GM19239 (cell line): ENCODE data around the gene PLEKHH2.
"Not testable (repeated sequence)": the region's sequence is repeated elsewhere in the genome, so short reads cannot be mapped to it uniquely, and the experiment has no call there.

Source experiments
- DNase-seq: peaks from one replicate; pipeline ENCODE4 v3.0.0; 2011; ENCODE audit warnings: low spot score; ENCODE audit not compliant: insufficient read length
- FAIRE-seq: peaks from 2 replicates; lab custom pipeline; 2011; peaks lifted over from hg19 to GRCh38; lab: Jason Lieb, UNC

PLEKHH2 gene

DNA sequence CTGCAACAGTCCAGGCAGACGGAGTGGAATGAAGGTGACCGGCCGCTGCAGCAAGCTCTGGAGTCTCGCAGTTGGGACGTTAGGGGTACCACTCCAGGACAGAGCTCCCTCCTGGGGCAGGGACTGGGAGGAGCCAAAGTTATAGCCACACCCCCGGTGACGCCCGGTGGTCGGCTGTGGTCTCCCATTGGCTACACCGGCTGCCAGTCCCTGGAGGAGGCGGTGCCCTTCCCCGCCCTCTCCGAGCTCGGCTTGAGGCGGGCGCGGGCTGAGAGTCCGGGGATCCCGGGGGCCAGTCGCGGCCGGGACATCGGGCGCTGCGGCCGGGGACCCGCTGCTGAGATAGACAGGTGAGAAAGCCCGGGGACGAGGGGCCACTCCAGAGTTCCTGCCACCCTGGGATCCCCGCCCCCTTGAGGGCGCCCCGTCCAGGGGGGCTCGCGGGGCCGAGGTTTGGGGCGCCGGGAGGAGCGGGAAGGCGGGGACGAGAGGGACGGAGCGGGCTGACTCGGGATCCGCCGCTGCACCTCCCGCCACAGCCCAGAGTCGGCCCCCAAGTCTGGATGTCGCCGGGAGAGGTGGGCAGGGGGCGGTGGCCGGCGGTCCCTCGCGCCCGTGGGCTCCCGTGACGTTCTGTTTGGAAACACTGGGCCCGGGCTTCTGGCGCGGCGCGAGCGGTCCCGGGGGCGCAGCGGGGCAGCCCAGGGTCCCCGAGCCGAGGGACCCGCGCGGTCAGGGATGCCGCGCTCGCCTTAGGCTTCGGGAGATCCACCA lies at the start of gene PLEKHH2:
PLEKHH2 (plus strand) TSS at position 231 of the 774 bp plus-strand sequence. CDS start 7,414 bp downstream, outside the sequence.
- peak; percentile 74 for DNase-seq
- FAIRE-seq: peak; percentile 45

DNA sequence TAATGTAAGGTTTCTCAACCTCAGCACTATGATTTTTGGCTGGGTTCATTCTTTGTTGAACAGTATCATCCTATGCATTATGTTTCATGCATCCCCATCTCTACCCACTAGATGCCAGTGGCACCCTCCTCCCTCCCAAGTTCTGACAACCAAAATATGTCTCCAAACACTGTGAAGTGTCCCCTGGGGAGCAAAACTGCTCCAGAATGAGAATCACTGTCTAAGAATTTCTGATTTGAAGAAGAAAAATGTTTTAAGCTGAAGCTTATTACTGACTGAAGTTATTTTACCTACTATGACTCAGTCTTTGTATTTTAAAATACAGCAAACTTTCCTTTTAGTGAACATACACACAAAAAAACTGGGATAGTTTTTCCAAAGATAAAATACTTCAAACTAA lies 44.6 kb upstream of the PLEKHH2 start:
- FAIRE-seq (no peak), DNase-seq (no peak)

GRCh38 chr2:43593254-43593653 lies 43.8 kb upstream of the PLEKHH2 start:
- DNase-seq (no peak), FAIRE-seq (no peak)

DNA sequence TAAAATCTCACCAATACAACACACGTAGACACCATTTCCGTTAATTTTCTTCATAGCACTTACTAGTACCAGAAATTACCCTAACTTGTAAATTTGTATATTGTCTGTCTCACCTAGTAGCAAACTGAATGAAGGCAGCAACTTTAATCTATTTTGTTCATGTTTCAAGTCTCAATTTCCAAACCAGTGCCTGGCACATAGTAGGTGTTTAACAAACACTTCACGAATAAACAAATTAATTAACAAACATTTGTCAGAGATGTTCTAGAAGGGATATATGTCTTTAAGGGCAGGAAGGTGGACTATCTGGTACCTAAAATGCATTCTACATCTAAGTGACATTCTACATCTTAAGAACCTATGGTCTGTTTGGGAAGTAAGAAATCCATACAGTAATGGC lies 42.2 kb upstream of the PLEKHH2 start:
- FAIRE-seq: no peak
- DNase-seq: no peak

DNA sequence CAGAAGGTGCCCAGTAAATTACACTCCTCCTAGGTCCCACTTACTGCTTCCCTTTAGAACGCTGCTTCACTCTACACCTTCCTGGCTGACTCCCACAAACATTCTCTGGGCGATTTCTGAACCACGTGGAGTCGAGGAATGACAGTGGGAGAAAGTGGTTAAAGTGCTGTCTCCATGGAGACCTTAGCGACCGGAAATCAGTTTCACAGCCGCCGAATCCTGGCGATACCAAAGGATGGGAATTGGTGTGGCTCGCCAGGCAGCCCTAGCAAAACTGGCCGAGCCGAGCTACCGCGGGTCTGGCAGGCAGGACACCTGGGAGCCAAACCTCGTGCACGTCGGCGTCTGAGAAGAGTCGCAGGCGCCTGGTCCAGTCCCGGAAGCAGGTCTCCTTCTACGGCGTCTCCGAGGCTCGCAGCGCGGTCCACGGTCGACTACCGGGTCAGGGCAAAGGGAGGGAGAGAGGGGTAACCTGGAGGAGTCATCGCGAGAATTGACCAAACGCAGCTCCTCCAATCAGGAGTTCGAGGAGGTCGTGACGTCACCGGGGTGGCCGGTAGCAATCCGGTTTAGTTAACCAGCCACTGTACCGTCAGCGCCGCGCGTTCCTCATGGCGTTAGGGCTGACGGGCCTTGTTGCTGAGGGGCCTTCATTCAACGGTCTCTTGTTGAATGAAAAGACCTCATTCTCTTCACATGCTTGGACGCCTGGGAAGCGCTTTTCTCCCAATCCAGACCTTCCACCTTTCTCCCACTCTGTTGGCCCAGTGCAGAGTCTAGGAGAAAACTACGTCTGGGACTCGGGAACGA lies 41.3 kb upstream of the PLEKHH2 start, which contains the start of gene THADA:
THADA (minus strand) TSS at position 436 of the 810 bp plus-strand sequence. CDS start 3,646 bp downstream, outside the sequence.
- FAIRE-seq (peak; percentile 97), DNase-seq (peak; percentile 81)

DNA sequence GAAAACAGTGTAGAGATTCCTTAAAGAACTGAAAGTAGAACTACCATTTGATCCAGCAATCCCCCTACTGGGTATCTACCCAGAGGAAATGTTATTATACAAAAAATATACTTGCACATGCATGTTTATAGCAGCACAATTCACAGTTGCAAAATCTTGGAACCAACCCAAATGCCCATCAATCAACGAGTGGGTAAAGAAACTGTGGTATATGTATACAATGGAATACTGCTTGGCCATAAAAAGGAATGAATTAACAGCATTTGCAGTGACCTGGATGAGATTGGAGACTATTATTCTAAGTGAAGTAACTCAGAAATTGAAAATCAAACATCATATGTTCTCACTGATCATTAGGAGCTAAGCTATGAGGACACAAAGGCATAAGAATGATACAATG lies 36.5 kb upstream of the PLEKHH2 start:
- not testable (repeated sequence) for FAIRE-seq, DNase-seq

DNA sequence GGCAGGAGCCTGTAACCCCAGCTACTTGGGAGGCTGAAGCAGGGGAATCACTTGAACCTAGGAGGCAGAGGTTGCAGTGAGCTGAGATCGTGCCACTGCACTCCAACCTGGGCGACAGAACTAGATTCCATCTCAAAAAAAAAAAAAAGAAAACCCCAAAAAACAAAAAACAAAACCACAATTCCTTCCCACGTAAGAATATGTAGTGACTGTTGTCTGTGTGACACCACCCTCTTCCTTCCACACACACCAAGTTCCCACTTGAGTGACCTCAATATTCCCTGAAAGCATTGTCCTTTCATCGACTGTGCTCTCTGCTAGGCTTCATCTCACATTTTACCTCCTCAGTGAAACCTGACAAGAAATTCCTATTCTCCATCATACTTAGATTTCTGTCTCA lies 32.4 kb upstream of the PLEKHH2 start:
- DNase-seq: no peak

GRCh38 chr2:43605079-43605655 lies 31.9 kb upstream of the PLEKHH2 start:
- no peak for DNase-seq
- FAIRE-seq: no peak

More for the DNA sequence above, 32.4 kb upstream of the PLEKHH2 start:
- FAIRE-seq: no peak

- DNase-seq (no peak), FAIRE-seq (no peak)
These were observed 31.2 kb upstream of the PLEKHH2 start for GRCh38 chr2:43605851-43606250.

GRCh38 chr2:43609290-43609918 lies 27.7 kb upstream of the PLEKHH2 start:
- FAIRE-seq (peak; percentile 76), DNase-seq (no peak)

DNA sequence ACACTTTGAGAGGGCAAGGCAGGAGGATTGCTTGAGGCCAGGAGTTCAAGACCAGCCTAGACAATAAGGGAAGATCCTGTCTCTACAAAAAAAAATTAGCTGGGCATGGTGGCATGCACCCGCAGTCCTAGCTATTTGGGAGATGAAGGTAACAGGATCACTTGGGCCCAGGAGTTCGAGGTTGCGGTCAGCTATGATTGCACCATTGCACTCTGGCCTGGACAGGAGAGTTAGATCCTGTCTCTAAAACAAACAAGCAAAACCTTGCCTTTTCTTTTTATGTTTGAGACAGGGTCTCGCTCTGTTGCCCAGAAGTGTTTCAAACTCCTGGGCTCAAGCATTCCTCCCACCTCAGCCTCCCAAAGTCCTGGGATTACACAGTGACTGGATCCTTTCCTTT lies 26.7 kb upstream of the PLEKHH2 start:
- no peak for DNase-seq
- FAIRE-seq: no peak

GRCh38 chr2:43611987-43612894 lies 24.8 kb upstream of the PLEKHH2 start:
- FAIRE-seq: no peak
- DNase-seq: no peak

DNA sequence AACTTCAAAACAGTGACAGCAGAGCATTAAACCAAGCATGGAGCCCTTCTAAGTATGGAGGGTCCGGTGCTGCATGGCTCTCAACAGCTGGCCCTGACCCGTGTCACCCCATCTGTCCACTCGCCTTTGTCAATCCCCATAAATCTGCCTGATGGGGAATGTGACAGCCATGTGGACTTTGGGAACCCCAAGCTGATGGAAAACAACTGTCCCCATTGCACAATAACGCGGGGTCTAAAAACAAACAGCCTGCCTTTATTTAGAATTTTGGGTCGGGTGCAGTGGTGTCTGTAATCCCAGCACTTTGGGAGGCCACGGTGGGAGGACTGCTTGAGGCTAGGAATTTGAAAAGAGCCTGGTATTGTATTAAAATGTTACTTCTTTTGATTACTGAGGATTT lies 24.1 kb upstream of the PLEKHH2 start:
- no peak for FAIRE-seq
- DNase-seq: no peak

DNA sequence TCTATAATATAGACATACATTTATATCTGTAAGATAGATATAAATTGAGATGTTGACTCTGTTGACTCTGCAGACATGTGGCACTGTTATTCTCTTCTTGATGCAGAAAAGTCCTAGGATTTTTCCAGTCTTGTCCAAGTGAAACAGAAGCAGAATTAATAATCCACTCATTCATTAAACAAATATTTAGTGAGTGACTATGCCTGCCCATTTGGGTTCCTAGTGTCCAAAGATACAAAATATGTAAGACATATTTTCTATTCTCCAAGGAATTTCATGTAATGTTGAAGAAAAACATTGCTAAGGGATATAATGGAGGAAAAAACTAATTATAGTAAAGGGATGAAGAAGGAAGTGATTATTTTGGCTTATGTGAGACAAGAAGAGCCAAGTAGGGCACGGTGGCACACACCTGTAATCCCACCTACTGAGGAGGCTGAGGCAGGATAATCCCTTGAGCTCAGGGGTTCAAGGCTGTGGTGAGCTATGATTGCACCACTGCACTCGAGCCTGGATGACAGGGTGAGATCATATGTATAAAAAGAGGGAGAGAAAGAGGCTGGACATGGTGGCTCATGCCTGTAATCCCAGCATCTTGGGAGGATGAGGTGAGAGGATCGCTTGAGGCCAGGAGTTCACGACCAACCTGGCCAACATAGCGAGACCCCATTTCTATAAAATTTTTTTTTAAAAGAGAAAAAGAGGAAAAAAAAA lies 19.9 kb upstream of the PLEKHH2 start:
- FAIRE-seq (no peak), DNase-seq (no peak)

- no peak for FAIRE-seq
- DNase-seq: no peak
These were observed 17.5 kb upstream of the PLEKHH2 start for GRCh38 chr2:43619511-43619910.

DNA sequence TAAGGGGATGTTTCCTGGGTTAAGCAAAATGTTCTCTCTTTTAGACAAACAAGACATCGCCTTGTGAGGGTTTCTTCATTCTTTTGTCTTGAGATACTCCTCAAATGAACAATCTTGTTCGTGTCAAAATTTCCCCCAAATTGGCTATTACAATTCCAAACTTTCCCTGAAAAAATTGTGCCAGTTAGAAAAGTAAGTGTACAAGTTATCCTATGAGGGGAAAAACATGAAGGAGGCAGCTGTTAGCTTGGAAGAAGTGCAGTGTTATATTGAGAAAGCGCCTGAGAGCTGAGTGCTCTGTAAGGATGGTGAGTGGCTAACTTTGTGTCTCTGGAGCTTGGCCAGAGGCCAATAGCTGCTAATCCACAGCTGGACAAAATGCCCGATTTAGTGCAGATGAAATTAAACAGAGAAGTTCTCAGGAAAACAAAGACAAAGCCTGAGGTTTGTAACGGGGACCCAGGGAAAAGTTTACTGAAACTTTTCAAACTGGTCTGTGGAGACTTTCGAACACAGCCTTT lies 14.1 kb upstream of the PLEKHH2 start:
- no peak for FAIRE-seq
- DNase-seq: no peak

- no peak for FAIRE-seq
- DNase-seq: no peak
These were observed 5.3 kb upstream of the PLEKHH2 start for GRCh38 chr2:43631618-43632317.
